HG02938 (cell line): ENCODE results near the gene TERT.
"Not testable (repeated sequence)": the region's sequence is repeated elsewhere in the genome, so short reads cannot be mapped to it uniquely, and the experiment has no call there.

Source experiments
- ATAC-seq: cut with Tn5 transposase; IDR thresholded peaks from one replicate; pipeline ENCODE4 v1.9.1; 2021; ENCODE audit warnings: mild to moderate bottlenecking, moderate library complexity; ENCODE audit not compliant: unreplicated experiment

The TERT gene

GRCh38 chr5:1243487-1244130 is 51.3 kb downstream of the TERT start:
- ATAC-seq = no peak

- no peak for ATAC-seq
Observed at GRCh38 chr5:1242733-1243486, 52.0 kb downstream of the TERT start.

- no peak for ATAC-seq
Observed at GRCh38 chr5:1241509-1242080, 53.3 kb downstream of the TERT start.

- no peak for ATAC-seq
Observed at GRCh38 chr5:1240496-1241260, 54.2 kb downstream of the TERT start.

GRCh38 chr5:1239505-1240251 is 55.2 kb downstream of the TERT start:
- no peak for ATAC-seq

- no peak for ATAC-seq
Observed at GRCh38 chr5:1235838-1236237, 59.0 kb downstream of the TERT start.

GRCh38 chr5:1235379-1235778 is 59.5 kb downstream of the TERT start:
- ATAC-seq = no peak

- no peak for ATAC-seq
Observed at GRCh38 chr5:1232780-1233179, 62.1 kb downstream of the TERT start.

- ATAC-seq = no peak
Observed at GRCh38 chr5:1231354-1231905, 63.4 kb downstream of the TERT start.

- no peak for ATAC-seq
Observed at GRCh38 chr5:1230551-1230950, 64.3 kb downstream of the TERT start.

GRCh38 chr5:1229822-1230221 is 65.0 kb downstream of the TERT start:
- ATAC-seq = no peak

GRCh38 chr5:1229023-1229422 is 65.8 kb downstream of the TERT start:
- not testable (repeated sequence) for ATAC-seq

- ATAC-seq = no peak
Observed at GRCh38 chr5:1228120-1228519, 66.7 kb downstream of the TERT start.

GRCh38 chr5:1227667-1228066 is 67.2 kb downstream of the TERT start:
- no peak for ATAC-seq

GRCh38 chr5:1226839-1227581 is 67.9 kb downstream of the TERT start:
- ATAC-seq = no peak

GRCh38 chr5:1226231-1226630 is 68.6 kb downstream of the TERT start:
- ATAC-seq = no peak

GRCh38 chr5:1225081-1225480 is 69.8 kb downstream of the TERT start, which contains the start of gene SLC6A18:
TSS of gene SLC6A18 (plus strand) at chr5:1225381. CDS start at chr5:1225478, 97 bp downstream.
- ATAC-seq = no peak

GRCh38 chr5:1224631-1225030 is 70.2 kb downstream of the TERT start:
- ATAC-seq = no peak

- no peak for ATAC-seq
Observed at GRCh38 chr5:1223278-1223670, 71.6 kb downstream of the TERT start.
